Measurements from ENCODE around the gene EPO.

The EPO gene

GRCh38 chr7:100684534-100685042 is 35.7 kb upstream of the EPO start:
- TF ChIP-seq CTCF (IDR thresholded peaks at IDR 0.05; ENCODE audit: low read depth, low read length): no peak
- no peak overlapping the region for H3K4me3 ChIP-seq (ENCODE audit: low read depth, low read length)

- TF ChIP-seq CTCF (IDR thresholded peaks at IDR 0.05; ENCODE audit: low read depth, low read length): no peak
- H3K4me3 ChIP-seq (ENCODE audit: low read depth, low read length): no peak overlapping the region
These were observed 35.1 kb upstream of the EPO start for GRCh38 chr7:100685049-100685605.

- no peak for TF ChIP-seq CTCF (IDR thresholded peaks at IDR 0.05; ENCODE audit: low read depth, low read length)
- no peak overlapping the region for H3K4me3 ChIP-seq (ENCODE audit: low read depth, low read length)
These were observed 34.6 kb upstream of the EPO start for GRCh38 chr7:100685631-100686145.

GRCh38 chr7:100686201-100686821 is 34.0 kb upstream of the EPO start:
- no peak for TF ChIP-seq CTCF (IDR thresholded peaks at IDR 0.05; ENCODE audit: low read depth, low read length)
- H3K4me3 ChIP-seq (ENCODE audit: low read depth, low read length): no peak overlapping the region

GRCh38 chr7:100686822-100687211 is 33.5 kb upstream of the EPO start:
- H3K4me3 ChIP-seq (ENCODE audit: low read depth, low read length): no peak overlapping the region
- no peak for TF ChIP-seq CTCF (IDR thresholded peaks at IDR 0.05; ENCODE audit: low read depth, low read length)

GRCh38 chr7:100687261-100687660 is 33.0 kb upstream of the EPO start:
- H3K4me3 ChIP-seq (ENCODE audit: low read depth, low read length): no peak overlapping the region
- no peak for TF ChIP-seq CTCF (IDR thresholded peaks at IDR 0.05; ENCODE audit: low read depth, low read length)

GRCh38 chr7:100687751-100688300 is 32.4 kb upstream of the EPO start:
- H3K4me3 ChIP-seq (ENCODE audit: low read depth, low read length): no peak overlapping the region
- no peak for TF ChIP-seq CTCF (IDR thresholded peaks at IDR 0.05; ENCODE audit: low read depth, low read length)

All from WI38 (cell line).